ENCODE results near the gene CAPZB.
"Not testable (repeated sequence)": the region's sequence is repeated elsewhere in the genome, so short reads cannot be mapped to it uniquely, and the experiment has no call there.

The CAPZB gene

DNA sequence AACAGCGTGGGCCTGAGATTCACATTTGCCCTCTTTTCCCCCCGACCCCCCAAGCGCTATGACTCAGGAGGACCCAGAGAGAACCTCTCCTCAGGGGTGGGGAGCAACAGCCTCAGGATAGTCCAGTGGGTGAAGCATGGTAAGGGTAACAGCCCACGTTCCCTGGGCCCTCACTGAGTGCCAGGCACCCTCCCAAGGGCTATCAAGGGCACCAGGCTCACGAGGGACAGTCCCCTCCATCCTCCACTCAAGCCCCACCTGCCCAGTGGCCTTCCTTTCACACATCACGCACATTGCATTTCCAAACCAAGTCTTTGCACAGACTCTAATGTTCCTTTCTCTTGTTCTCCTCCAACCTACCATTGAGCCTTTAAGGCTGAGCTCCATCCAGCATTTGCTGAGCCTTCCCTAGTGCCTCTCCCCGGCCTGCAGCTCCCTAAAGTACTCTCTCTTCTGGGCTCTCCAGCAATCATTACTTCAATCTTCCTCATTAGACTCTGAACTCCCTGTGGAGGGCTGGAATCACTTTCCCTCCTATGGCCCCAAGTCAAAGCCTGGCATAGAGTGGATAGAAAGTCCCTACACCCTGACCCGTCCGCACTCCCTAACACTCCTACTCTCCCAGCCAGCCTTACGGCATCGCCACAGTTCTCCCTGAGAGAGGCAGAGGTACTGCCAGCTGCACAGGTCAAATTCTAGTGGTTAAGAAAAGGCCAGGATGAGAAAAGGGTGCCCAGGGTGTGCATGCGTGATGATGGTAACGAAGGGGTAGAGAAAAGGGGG, 174.4 kb downstream of the CAPZB start:
- no peak for DNase-seq (ENCODE audit: low spot score)

DNA sequence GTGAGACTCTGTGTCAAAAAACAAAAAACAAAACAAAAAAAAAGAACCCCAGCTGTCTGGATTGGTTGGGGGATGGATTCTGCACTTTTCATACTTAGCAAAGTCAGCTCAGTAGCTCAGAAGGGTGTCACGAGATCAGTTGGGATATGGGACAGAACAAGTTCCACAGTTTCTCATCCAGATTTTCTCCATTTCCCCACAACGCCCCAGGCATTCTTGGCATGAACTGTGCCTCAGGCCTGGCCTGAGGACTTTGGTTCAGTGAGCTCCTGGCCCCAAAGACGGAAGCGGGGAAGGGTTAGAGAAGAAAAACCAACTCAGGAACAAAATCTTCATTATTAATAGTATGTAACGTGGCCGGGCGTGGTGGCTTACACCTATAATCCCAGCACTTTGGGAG, 175.3 kb downstream of the CAPZB start:
- no peak for DNase-seq (ENCODE audit: low spot score)

DNA sequence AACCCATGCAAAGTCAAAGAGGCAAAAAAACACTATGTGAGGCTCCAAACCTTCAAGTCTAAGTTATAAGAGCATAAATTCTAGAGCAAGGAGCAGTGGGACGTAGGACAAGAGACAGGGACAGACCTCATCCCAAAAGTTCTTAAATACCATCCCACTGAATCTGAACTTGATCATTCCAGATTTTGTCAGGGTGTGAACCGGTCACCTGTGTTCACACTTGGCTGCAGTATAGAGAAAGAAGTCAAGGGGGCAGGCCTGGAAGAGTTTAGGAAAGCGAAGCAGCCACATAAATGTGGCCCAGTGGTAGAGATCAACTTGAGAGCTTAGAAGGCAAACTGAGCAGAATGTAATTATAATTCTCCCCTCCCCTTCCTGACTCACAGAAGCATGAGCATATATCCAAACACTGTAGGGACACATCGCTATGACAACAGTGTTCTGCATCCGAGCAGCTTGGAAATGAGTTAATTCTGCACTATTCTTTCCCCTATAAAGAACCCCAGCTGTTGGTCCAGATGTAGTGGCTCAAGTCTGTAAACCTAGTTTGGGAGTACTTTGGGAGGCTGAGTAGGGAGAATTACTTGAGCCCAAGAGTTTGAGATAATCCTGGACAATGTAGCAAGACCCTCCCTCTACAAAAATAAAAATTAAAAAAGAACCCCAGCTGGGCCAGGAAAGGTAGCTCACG, 176.1 kb downstream of the CAPZB start:
- DNase-seq (ENCODE audit: low spot score) = no peak

DNA sequence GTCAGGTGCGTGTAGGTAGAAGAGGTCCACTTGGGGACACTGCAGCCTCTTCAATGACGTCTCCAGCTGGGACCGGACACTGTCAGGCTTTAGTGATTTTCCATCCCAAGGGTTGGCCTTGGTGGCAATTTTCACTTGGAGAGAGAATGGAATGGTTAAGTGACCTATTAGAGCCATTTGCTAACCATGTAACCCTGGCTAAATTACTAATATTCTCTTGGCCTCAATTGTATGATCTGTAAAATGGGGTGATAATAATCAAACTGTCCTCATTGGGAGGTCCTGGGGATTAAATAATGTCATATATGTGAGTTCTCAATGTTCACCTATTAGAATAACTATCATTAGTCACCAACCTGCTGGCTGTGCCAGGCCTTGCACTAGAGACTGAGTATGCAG, 176.8 kb downstream of the CAPZB start:
- DNase-seq (ENCODE audit: low spot score) = no peak

DNA sequence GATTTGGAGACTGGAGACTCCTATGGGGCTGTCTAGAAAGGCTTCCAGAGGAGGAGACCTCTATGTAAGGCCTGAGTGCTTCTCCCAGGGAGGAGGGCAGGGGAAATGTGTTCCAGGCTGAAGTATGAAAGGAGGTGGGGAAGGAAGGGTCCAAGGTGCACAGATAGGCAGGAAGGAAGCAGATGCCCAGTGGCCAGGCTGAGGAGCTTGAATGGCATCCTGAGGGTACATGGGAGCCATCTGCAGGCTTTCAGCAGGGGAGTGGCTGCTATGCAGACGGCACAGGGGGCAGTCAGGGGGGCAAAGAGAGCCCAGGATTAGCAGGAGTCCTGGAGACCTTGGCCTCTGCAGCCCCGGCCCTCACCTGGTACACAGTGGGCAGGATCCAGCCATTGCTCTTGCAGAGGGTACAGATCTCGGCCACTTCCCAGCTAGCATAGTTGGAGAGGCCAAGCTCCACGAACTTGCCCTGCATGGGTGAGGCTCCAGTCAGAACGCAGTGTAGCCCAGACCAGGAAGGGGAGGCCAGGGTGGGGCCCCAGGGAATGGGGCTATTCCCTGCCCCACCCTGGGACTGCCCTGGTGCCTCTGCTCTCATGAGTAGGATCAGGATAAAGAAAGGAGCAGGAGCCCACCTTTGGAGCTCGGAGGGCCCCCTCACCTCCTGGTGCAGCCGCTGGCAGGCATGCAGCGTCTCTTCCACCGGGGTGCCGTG, 177.4 kb downstream of the CAPZB start:
- no peak for DNase-seq (ENCODE audit: low spot score)

DNA sequence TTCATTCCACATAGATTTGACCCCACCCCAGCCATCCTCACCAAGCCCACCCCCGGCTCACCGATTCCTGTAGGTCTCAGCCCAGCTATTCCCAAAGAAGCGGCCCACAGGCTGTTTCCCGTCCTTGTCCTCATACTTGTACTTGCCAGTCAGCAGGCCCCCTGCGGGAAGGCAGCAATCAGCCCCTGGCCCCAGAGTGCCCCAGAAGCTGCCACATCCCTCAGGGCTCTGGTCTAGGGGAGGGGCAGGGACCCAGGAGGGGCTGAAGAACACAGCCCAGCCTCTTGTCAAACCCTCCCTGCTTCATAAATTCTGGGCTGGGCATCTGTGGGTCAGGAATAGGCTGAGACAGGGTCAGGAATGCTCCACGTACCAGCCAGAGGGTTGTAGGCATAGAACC, 178.4 kb downstream of the CAPZB start:
- DNase-seq (ENCODE audit: low spot score) = no peak

DNA sequence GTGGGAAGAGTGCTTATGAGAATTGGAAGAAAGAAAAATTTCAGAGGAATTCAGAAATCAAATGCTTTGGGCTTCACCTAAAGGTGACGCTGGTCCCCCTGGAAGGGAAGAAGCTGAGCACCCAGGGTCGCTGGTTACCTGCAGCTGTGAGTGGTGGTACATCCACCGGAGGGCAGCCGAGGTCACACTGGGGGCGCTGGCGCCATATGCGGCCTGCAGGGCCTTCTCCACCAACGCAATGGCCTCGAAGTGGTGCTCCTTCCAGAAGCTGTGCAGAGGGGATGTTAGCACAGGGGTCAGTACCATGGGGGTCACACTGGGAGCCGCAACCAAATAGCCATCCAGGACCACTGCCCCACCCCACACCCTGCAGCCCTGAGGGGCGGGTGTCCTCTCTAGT, 179.5 kb downstream of the CAPZB start:
- no peak for DNase-seq (ENCODE audit: low spot score)

DNA sequence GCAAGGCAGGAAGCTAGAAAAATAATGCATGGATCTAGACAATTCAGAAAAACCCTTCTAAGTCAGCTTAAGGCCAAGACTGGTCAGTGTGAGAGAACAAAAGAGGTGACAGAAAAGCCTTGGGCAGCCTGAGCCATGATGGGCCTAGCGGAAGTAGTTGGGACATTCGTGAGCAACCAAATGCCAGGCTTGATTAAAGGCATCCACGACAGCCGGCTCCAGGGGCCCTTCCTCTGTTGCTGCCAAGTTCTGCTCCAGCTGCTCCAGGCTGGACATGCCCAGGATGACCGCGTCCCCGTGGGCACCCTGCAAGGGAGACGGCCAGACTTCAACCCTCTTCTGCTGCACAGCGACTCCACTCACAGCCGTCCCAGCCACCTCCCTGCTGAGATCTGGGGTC, 181.3 kb downstream of the CAPZB start:
- not testable (repeated sequence) for DNase-seq (ENCODE audit: low spot score)

DNA sequence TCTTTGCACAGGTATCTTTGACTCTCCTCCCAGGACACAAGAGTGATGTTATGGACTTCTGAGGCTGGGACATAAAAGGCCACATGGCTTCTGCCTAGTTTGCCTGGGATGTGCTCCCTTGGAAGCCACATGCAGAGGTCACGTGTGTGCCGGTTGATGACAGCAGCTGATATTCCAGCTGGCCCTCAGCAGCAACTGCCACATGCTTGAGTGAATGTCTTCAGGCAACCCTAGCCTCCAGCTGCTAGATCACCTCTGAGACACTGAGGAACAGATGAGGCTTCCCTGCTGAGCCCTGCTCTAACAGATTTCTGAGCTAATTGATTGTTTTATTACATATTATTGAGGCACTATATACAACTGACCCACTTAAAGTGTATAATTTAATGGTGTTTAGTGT, 185.1 kb downstream of the CAPZB start:
- DNase-seq (ENCODE audit: low spot score) = no peak

DNA sequence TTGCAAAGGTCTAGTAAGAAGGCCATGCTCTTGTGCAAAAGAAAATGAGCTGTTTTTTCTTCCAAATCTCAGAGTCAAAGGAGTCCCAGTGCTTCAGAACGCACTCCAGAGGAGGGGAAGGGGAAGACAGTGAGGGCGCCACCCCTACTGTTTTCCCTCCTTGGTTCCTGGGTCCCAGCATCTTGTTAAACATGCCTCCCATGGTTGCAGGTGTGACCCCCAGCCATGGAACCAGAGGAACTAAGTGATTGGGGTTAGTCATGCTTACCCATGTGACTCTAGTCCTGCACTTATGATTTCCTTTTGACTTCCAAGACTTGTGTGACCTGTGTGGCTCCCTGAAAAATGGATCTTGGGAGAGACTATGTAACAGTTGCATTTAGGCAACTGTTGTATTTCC, 190.7 kb downstream of the CAPZB start:
- DNase-seq (ENCODE audit: low spot score) = no peak

DNA sequence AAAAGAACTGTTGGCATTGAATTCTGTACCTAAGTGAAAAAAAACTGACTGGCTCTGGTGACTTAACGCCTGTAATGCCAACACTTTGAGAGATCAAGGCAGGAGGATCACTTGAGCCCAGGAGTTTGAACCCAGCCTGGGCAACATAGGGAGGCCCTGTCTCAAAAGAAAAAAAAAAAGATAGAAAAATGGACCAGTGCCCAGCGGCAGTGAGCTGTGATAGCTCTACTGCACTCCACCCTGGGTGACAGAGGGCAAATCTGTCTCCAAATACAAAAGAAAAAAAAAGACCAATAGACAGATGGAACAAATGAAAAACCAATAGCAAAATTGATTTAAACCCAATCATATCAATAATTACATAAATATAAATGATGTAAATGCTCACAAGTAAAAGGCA, 196.1 kb downstream of the CAPZB start:
- no peak for DNase-seq (ENCODE audit: low spot score)
